Astrocyte (in vitro differentiated cells and primary cell): Measurements from ENCODE around the gene NEUROD1.

ENCODE experiments used
- CTCF ChIP-seq: IDR thresholded peaks from 2 replicates; pipeline ENCODE4 v1.5.1; 2011; ENCODE audit warnings: low read depth, mild to moderate bottlenecking, inconsistent platforms, low read length, moderate library complexity; ENCODE audit not compliant: insufficient read depth
- EZH2 ChIP-seq: IDR thresholded peaks from 2 replicates; pipeline ENCODE4 v1.6.1; 2012; ENCODE audit warnings: mild to moderate bottlenecking, low read length, inconsistent platforms; ENCODE audit not compliant: insufficient read depth

- TF ChIP-seq CTCF (no peak), EZH2 (no peak)
Measured at GRCh38 chr2:181685150-181685688, 4.9 kb upstream of the NEUROD1 start.
